IMR-90 (cell line): ENCODE data around the gene FBXO34. TPM values are rescaled to one million over a fixed set of nuclear protein-coding genes. Genes with fewer than 3 reads are reported as not detected.

Experiments used
- ATAC-seq: fragments of 200-7000 bp; cut with Tn5 transposase; 2 replicates; pipeline ENCODE4 v1.9.1; 2020; ENCODE audit warnings: low read depth, mild to moderate bottlenecking, moderate library complexity
- BruUV-seq: library from RNA; stranded (reverse); fragments of 400-500 nt; replicated peaks from 2 replicates; lab custom pipeline; 2021; lab: Mats Ljungman, UMichigan
- CTCF ChIA-PET: fragments of 300-600 bp; formaldehyde crosslinking; extraction: SDS; loops from one replicate; lab custom pipeline; 2021; ENCODE audit warnings: antibody characterized with exemption; lab: Yijun Ruan, JAX
- POLR2A ChIA-PET: fragments of 300-600 bp; sonication (Branson Sonifier 250); formaldehyde crosslinking; loops from one replicate; lab custom pipeline; 2022; ENCODE audit warnings: antibody characterized with exemption; ENCODE audit not compliant: unreplicated experiment; lab: Charles Lee
- DNase-seq: peaks from one replicate; pipeline ENCODE4 v3.0.0; 2013
- H2AFZ ChIP-seq: replicated peaks from 2 replicates; pipeline ENCODE3; 2013; ENCODE audit warnings: low read length, mild to moderate bottlenecking; ENCODE audit not compliant: poor library complexity
- H2AK5ac ChIP-seq: 2 replicates; pipeline ENCODE4 v1.6.1; 2013; ENCODE audit warnings: low read depth, low read length, inconsistent platforms
- H2AK9ac ChIP-seq: replicated peaks from 2 replicates; pipeline ENCODE3; 2013; ENCODE audit warnings: mild to moderate bottlenecking, low read depth, low read length, moderate library complexity; ENCODE audit not compliant: poor library complexity
- H2BK120ac ChIP-seq: 2 replicates; pipeline ENCODE4 v1.6.1; 2013; ENCODE audit warnings: low read depth, low read length, inconsistent platforms
- H2BK15ac ChIP-seq: 3 replicates; pipeline ENCODE4 v1.6.1; 2013; ENCODE audit warnings: low read depth, low read length, inconsistent platforms
- H2BK20ac ChIP-seq: 2 replicates; pipeline ENCODE4 v1.6.1; 2013; ENCODE audit warnings: low read depth, mild to moderate bottlenecking, inconsistent platforms, low read length, moderate library complexity
- H2BK5ac ChIP-seq: 2 replicates; pipeline ENCODE4 v1.6.1; 2013; ENCODE audit warnings: mild to moderate bottlenecking, low read depth, low read length, inconsistent platforms; ENCODE audit not compliant: poor library complexity, severe bottlenecking
- H3K14ac ChIP-seq: replicated peaks from 2 replicates; pipeline ENCODE4 v1.6.1; 2013; ENCODE audit warnings: low read depth, low read length, inconsistent platforms
- H3K18ac ChIP-seq: 2 replicates; pipeline ENCODE4 v1.6.1; 2013; ENCODE audit warnings: low read depth, low read length, control low read depth
- H3K23ac ChIP-seq: 2 replicates; pipeline ENCODE4 v1.6.1; 2013; ENCODE audit warnings: low read depth, low read length, inconsistent platforms
- H3K27ac ChIP-seq: 2 replicates; pipeline ENCODE4 v1.5.1; 2013; ENCODE audit warnings: mild to moderate bottlenecking, control low read depth, low read length; ENCODE audit not compliant: insufficient read depth
- H3K27me3 ChIP-seq: 2 replicates; pipeline ENCODE4 v1.6.1; 2013; ENCODE audit warnings: low read length; ENCODE audit not compliant: control insufficient read depth, insufficient read depth
- H3K36me3 ChIP-seq: 2 replicates; pipeline ENCODE4 v1.6.1; 2013; ENCODE audit warnings: low read length, mixed read lengths; ENCODE audit not compliant: control insufficient read depth, insufficient read depth
- H3K4ac ChIP-seq: 2 replicates; pipeline ENCODE4 v1.6.1; 2013; ENCODE audit warnings: low read depth, low read length, inconsistent platforms
- H3K4me1 ChIP-seq: 2 replicates; pipeline ENCODE4 v1.6.1; 2013; ENCODE audit warnings: low read length, mixed read lengths; ENCODE audit not compliant: control insufficient read depth, insufficient read depth
- H3K4me2 ChIP-seq: 2 replicates; pipeline ENCODE4 v1.6.1; 2013; ENCODE audit warnings: low read depth, mild to moderate bottlenecking, control low read depth, low read length, moderate library complexity
- H3K4me3 ChIP-seq: 2 replicates; pipeline ENCODE4 v1.5.1; 2013; ENCODE audit warnings: low read depth, mild to moderate bottlenecking, control low read depth, low read length, moderate library complexity; ENCODE audit not compliant: insufficient read depth
- H3K56ac ChIP-seq: 2 replicates; pipeline ENCODE4 v1.6.1; 2013; ENCODE audit warnings: low read length, inconsistent platforms; ENCODE audit not compliant: insufficient read depth; ENCODE audit errors: extremely low read depth
- H3K79me1 ChIP-seq, 2 experiments: 2 replicates each; pipeline ENCODE4 v1.6.1; 2013; ENCODE audit warnings: low read length in 2 of 2, inconsistent platforms in 1 of 2, low read depth in 1 of 2
- H3K9ac ChIP-seq: 2 replicates; pipeline ENCODE4 v1.6.1; 2013; ENCODE audit warnings: low read depth, low read length, control low read depth
- H3K9me1 ChIP-seq: 2 replicates; pipeline ENCODE4 v1.6.1; 2013; ENCODE audit warnings: low read length, inconsistent platforms; ENCODE audit not compliant: insufficient read depth
- H3K9me3 ChIP-seq: 2 replicates; pipeline ENCODE4 v1.6.1; 2013; ENCODE audit warnings: low read length; ENCODE audit not compliant: control insufficient read depth, insufficient read depth
- H4K20me1 ChIP-seq: 2 replicates; pipeline ENCODE4 v1.6.1; 2013; ENCODE audit warnings: low read length, inconsistent platforms; ENCODE audit not compliant: insufficient read depth
- H4K5ac ChIP-seq: 2 replicates; pipeline ENCODE4 v1.6.1; 2013; ENCODE audit warnings: mild to moderate bottlenecking, low read depth, low read length, control low read depth
- H4K8ac ChIP-seq, 2 experiments: 2 replicates each; pipeline ENCODE4 v1.6.1; 2013; ENCODE audit warnings: low read depth in 2 of 2, low read length in 2 of 2, control low read depth in 1 of 2, inconsistent platforms in 1 of 2
- H4K91ac ChIP-seq: 2 replicates; pipeline ENCODE4 v1.6.1; 2013; ENCODE audit warnings: low read depth, low read length, inconsistent platforms; ENCODE audit not compliant: insufficient read depth
- BHLHE40 ChIP-seq: fragments of 150-350 bp; IDR thresholded peaks from 2 replicates; pipeline ENCODE4 v1.6.1; 2016; ENCODE audit warnings: mild to moderate bottlenecking, low read depth, low read length
- CEBPB ChIP-seq: IDR thresholded peaks from 2 replicates; pipeline ENCODE4 v1.6.1; 2012; ENCODE audit warnings: low read depth, low read length, improper control_type of control experiment
- CHD1 ChIP-seq: IDR thresholded peaks from 2 replicates; pipeline ENCODE4 v1.6.1; 2012; ENCODE audit warnings: low read depth, low read length, improper control_type of control experiment
- CTCF ChIP-seq: conservative IDR thresholded peaks from 2 replicates; pipeline ENCODE4 v1.5.1; 2012; ENCODE audit warnings: mild to moderate bottlenecking, low read depth, low read length, improper control_type of control experiment
- ELK1 ChIP-seq: fragments of 150-350 bp; IDR thresholded peaks from 2 replicates; pipeline ENCODE4 v1.6.1; 2016; ENCODE audit warnings: low read depth, mild to moderate bottlenecking, low read length, moderate library complexity, borderline replicate concordance
- FOS ChIP-seq: fragments of 150-350 bp; IDR thresholded peaks from 2 replicates; pipeline ENCODE4 v1.6.1; 2016; ENCODE audit warnings: low read depth, low read length
- MAFK ChIP-seq: IDR thresholded peaks from 2 replicates; pipeline ENCODE4 v1.6.1; 2012; ENCODE audit warnings: low read depth, low read length, improper control_type of control experiment
- MAZ ChIP-seq: IDR thresholded peaks from 2 replicates; pipeline ENCODE4 v1.6.1; 2012; ENCODE audit warnings: low read depth, mild to moderate bottlenecking, low read length, improper control_type of control experiment, moderate library complexity, borderline replicate concordance
- MXI1 ChIP-seq: IDR thresholded peaks from 2 replicates; pipeline ENCODE4 v1.6.1; 2012; ENCODE audit warnings: low read depth, mild to moderate bottlenecking, low read length, moderate library complexity, borderline replicate concordance
- NFE2L2 ChIP-seq: fragments of 150-350 bp; IDR thresholded peaks from 2 replicates; pipeline ENCODE4 v1.6.1; 2016; ENCODE audit warnings: low read depth, mild to moderate bottlenecking, low read length
- POLR2A ChIP-seq: IDR thresholded peaks from 2 replicates; pipeline ENCODE4 v1.6.1; 2012; ENCODE audit warnings: mild to moderate bottlenecking, low read depth, low read length
- RAD21 ChIP-seq: IDR thresholded peaks from 2 replicates; pipeline ENCODE4 v1.6.1; 2012; ENCODE audit warnings: low read length, improper control_type of control experiment
- RCOR1 ChIP-seq: IDR thresholded peaks from 2 replicates; pipeline ENCODE4 v1.6.1; 2012; ENCODE audit warnings: mild to moderate bottlenecking, low read length, improper control_type of control experiment; ENCODE audit not compliant: insufficient replicate concordance
- RFX5 ChIP-seq: IDR thresholded peaks from 2 replicates; pipeline ENCODE4 v1.8.0; 2012; ENCODE audit warnings: low read depth, mild to moderate bottlenecking, low read length, moderate library complexity
- SMC3 ChIP-seq: fragments of 150-350 bp; IDR thresholded peaks from 2 replicates; pipeline ENCODE4 v1.6.1; 2016; ENCODE audit warnings: low read depth, mild to moderate bottlenecking, antibody characterized with exemption, low read length, moderate library complexity
- USF2 ChIP-seq: fragments of 150-350 bp; IDR thresholded peaks from 2 replicates; pipeline ENCODE4 v1.6.1; 2017; ENCODE audit warnings: mild to moderate bottlenecking, antibody characterized with exemption, low read length, low read depth
- WGBS, 2 experiments: methylation state at CpG; one replicate each; pipeline versions ENCODE4 v1.1.5 to v1.1.7; 2013; ENCODE audit warnings: missing lambda C conversion rate in 2 of 2; ENCODE audit not compliant: insufficient read length in 1 of 2; ENCODE audit errors: extremely low coverage in 2 of 2; 5-methylcytosine and 5-hydroxymethylcytosine counted together
- dilution Hi-C: fragments of 300-500 bp; cut with HindIII; formaldehyde crosslinking; loops from one replicate; pipeline ENCODE4 v1.14.3; 2018; ENCODE audit warnings: low sequenced_read_pairs; ENCODE audit not compliant: unreplicated experiment
- in situ Hi-C: fragments of 300-500 bp; cut with MboI; formaldehyde crosslinking; loops from 3 replicates; pipeline ENCODE4 v1.14.3; 2019; ENCODE audit warnings: low sequenced_read_pairs, inconsistent platforms, mixed read lengths
- intact Hi-C: fragments of 100-400 bp; cut with micrococcal nuclease; formaldehyde crosslinking; loops from 2 replicates; pipeline ENCODE4 v1.10.0; 2022
- polyA plus RNA-seq, 3 experiments: library from polyadenylated mRNA; depleted of rRNA; stranded (reverse); fragments of >200 nt; gene quantifications; 2 replicates each; pipeline ENCODE4 v1.2.3, GENCODE V29; 2012; ENCODE audit warnings: low replicate concordance in 1 of 3
- total RNA-seq: library from RNA; depleted of rRNA; stranded (reverse); fragments of >200 nt; gene quantifications from 2 replicates; pipeline ENCODE4 v1.2.3, GENCODE V29; 2012

The FBXO34 gene
- total and polyA plus RNA-seq, 2 of the 4 experiments (the other 2 are of a cell fraction), result 15.4 to 35.1 TPM

GRCh38 chr14:55267820-55268219, 3.4 kb upstream of the FBXO34 start:
- Histone ChIP-seq H4K8ac (no peak overlapping the region), H3K9me1 (no peaks in the 10 kb centered on the region), H2AFZ (no peak overlapping the region), H4K20me1 (peaks cover 4% of the 10 kb centered on the region; the same call in 1 of the 2 replicates), H3K14ac (no peak overlapping the region), H3K4ac (no peak overlapping the region), H3K9ac (no peak overlapping the region), H2BK5ac (no peak overlapping the region), H3K9me3 (no peaks in the 10 kb centered on the region), H3K79me1 (peaks cover 0 to 10% of the 10 kb centered on the region in 2 experiments; a peak in 3 of 4 replicates), H3K56ac (no peak overlapping the region), H3K4me3 (no peak overlapping the region), H2AK5ac (no peak overlapping the region), H3K23ac (no peak overlapping the region), H3K4me2 (no peak overlapping the region), H3K36me3 (no peaks in the 10 kb centered on the region), H4K5ac (no peak overlapping the region), H3K4me1 (0 out of 2 replicates have a peak, but pooled peaks cover 2% of the 10 kb centered on the region), H2AK9ac (no peak overlapping the region), H3K27me3 (no peaks in the 10 kb centered on the region), H3K18ac (no peak overlapping the region), H2BK120ac (no peak overlapping the region), H3K27ac (no peak overlapping the region), H2BK15ac (no peak overlapping the region), H4K91ac (no peak overlapping the region), H2BK20ac (no peak overlapping the region)
- intact Hi-C loops (loop anchor here (2.0 kb wide), 1 partner anchor 143 kb away; the partner anchor contains the start of gene ATG14), in situ Hi-C loops (no loop called here), dilution Hi-C loops (no loop called here)
- ChIA-PET POLR2A (no interaction called here), CTCF (interaction anchor here (0.6 kb wide), 1 partner anchor 15 kb away, joined by 3 read pairs; no protein-coding TSS in a partner anchor)
- DNase-seq (peak; percentile 45), ATAC-seq (no peak)
- BruUV-seq, result no TSS peak
- WGBS, 2 experiments, result no CpG with 5 or more reads among the region's 3 CpGs
- TF ChIP-seq NFE2L2 (no peak), CHD1 (no peak), RCOR1 (no peak), MXI1 (no peak), RFX5 (no peak), SMC3 (no peak), RAD21 (no peak), BHLHE40 (no peak), USF2 (no peak), ELK1 (no peak), FOS (no peak), CTCF (no peak), POLR2A (no peak), CEBPB (no peak), MAFK (no peak), MAZ (no peak)
